Mesendoderm (in vitro differentiated cells): Measurements from ENCODE around the gene DIP2B.
A peak's percentile ranks its signal among the peaks of the same experiment; 100 is the strongest.

Experiments used
- DNase-seq: peaks from one replicate; pipeline ENCODE4 v3.0.0; 2013
- H2AK5ac ChIP-seq: 2 replicates; pipeline ENCODE4 v1.6.1; 2013; ENCODE audit warnings: low read length, inconsistent platforms
- H2BK120ac ChIP-seq: 2 replicates; pipeline ENCODE4 v1.6.1; 2013; ENCODE audit warnings: low read depth, mild to moderate bottlenecking, low read length, moderate library complexity, mixed read lengths
- H2BK15ac ChIP-seq: replicated peaks from 2 replicates; pipeline ENCODE4 v1.6.1; 2013; ENCODE audit warnings: low read depth, mild to moderate bottlenecking, moderate library complexity
- H2BK5ac ChIP-seq: 2 replicates; pipeline ENCODE4 v1.6.1; 2013; ENCODE audit warnings: low read length, inconsistent platforms
- H3K18ac ChIP-seq: 2 replicates; pipeline ENCODE4 v1.6.1; 2013; ENCODE audit warnings: mild to moderate bottlenecking, low read length, mixed read lengths
- H3K23ac ChIP-seq: one replicate; pipeline ENCODE4 v1.6.1; 2013; ENCODE audit warnings: low read length
- H3K27ac ChIP-seq: 2 replicates; pipeline ENCODE4 v1.5.1; 2013; ENCODE audit warnings: low read depth, mild to moderate bottlenecking, inconsistent platforms, low read length, moderate library complexity
- H3K27me3 ChIP-seq: 2 replicates; pipeline ENCODE4 v1.6.1; 2013; ENCODE audit warnings: low read length, control low read depth, mild to moderate bottlenecking, inconsistent platforms; ENCODE audit not compliant: insufficient read depth, poor library complexity
- H3K36me3 ChIP-seq: 2 replicates; pipeline ENCODE4 v1.6.1; 2013; ENCODE audit warnings: low read length, inconsistent platforms; ENCODE audit not compliant: control insufficient read depth, insufficient read depth
- H3K4ac ChIP-seq: one replicate; pipeline ENCODE4 v1.6.1; 2013; ENCODE audit warnings: low read depth, mild to moderate bottlenecking, low read length, moderate library complexity
- H3K4me1 ChIP-seq: 2 replicates; pipeline ENCODE4 v1.6.1; 2013; ENCODE audit warnings: low read depth, low read length, inconsistent platforms; ENCODE audit not compliant: control insufficient read depth
- H3K4me2 ChIP-seq: 2 replicates; pipeline ENCODE4 v1.6.1; 2013; ENCODE audit warnings: low read length
- H3K4me3 ChIP-seq: 2 replicates; pipeline ENCODE4 v1.5.1; 2013; ENCODE audit warnings: mild to moderate bottlenecking, low read length
- H3K56ac ChIP-seq: one replicate; pipeline ENCODE4 v1.6.1; 2013; ENCODE audit warnings: low read length
- H3K79me1 ChIP-seq: 2 replicates; pipeline ENCODE4 v1.6.1; 2013; ENCODE audit warnings: low read length, inconsistent platforms
- H3K79me2 ChIP-seq: 2 replicates; pipeline ENCODE4 v1.6.1; 2013; ENCODE audit warnings: mild to moderate bottlenecking, low read length; ENCODE audit not compliant: control insufficient read depth, insufficient read depth
- H3K9ac ChIP-seq: 2 replicates; pipeline ENCODE4 v1.6.1; 2013; ENCODE audit warnings: low read length, inconsistent platforms
- H4K5ac ChIP-seq: one replicate; pipeline ENCODE4 v1.6.1; 2013; ENCODE audit warnings: low read length
- H4K8ac ChIP-seq: one replicate; pipeline ENCODE4 v1.6.1; 2013; ENCODE audit warnings: low read depth, mild to moderate bottlenecking, control low read depth, low read length, moderate library complexity
- WGBS: extraction: QIAGEN DNeasy Blood & Tissue Kit; methylation state at CpG from one replicate; pipeline ENCODE4 v1.1.7; 2013; ENCODE audit warnings: low lambda C conversion rate, missing lambda C conversion rate; ENCODE audit not compliant: insufficient coverage; ENCODE audit errors: extremely low coverage; 5-methylcytosine and 5-hydroxymethylcytosine counted together

Gene DIP2B

DNA sequence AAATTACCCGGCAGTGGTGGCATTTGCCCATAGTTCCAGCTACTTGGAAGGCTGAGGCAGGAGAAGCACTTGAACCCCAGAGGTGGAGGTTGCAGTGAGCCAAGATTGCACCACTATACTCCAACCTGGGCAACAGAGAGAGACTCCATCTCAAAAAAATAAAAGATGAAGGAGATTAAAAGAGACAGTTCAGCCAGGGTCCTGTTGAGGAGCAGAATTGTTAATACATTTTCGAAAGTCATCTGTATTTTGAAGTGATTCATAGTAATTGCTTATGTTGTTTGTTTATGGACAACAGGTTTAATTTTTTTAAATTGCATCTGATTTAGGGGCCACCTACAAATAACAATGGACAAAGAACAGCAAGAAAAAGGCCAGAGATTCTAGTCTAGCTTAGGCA is 112.9 kb downstream of the DIP2B start:
- no CpG with 5 or more reads among the region's 2 CpGs for WGBS
- H3K36me3 ChIP-seq = no peaks in the 10 kb centered on the region
- H3K4ac ChIP-seq = no peak overlapping the region
- peaks cover 36% of the 10 kb centered on the region for H3K4me1 ChIP-seq
- H3K9ac ChIP-seq = no peak overlapping the region
- no peak overlapping the region for H2BK15ac ChIP-seq
- no peak for DNase-seq
- no peak overlapping the region for H2AK5ac ChIP-seq
- H3K4me3 ChIP-seq = no peak overlapping the region
- H3K56ac ChIP-seq = no peak overlapping the region
- no peak overlapping the region for H2BK5ac ChIP-seq
- no peak overlapping the region for H2BK120ac ChIP-seq
- peaks cover 4% of the 10 kb centered on the region for H3K79me2 ChIP-seq
- no peak overlapping the region for H4K5ac ChIP-seq
- peaks cover 4% of the 10 kb centered on the region for H3K79me1 ChIP-seq
- H3K27me3 ChIP-seq = no peaks in the 10 kb centered on the region
- no peak overlapping the region for H3K4me2 ChIP-seq
- H3K27ac ChIP-seq = no peak overlapping the region
- H3K23ac ChIP-seq = no peak overlapping the region
- no peak overlapping the region for H3K18ac ChIP-seq
- no peak overlapping the region for H4K8ac ChIP-seq

- peak; percentile 96 for DNase-seq
- Histone ChIP-seq H3K18ac (peak overlapping the region; percentile 86), H3K79me1 (peaks cover 7% of the 10 kb centered on the region), H3K27ac (no peak overlapping the region), H3K23ac (no peak overlapping the region), H2BK15ac (peak overlapping the region; percentile 60), H3K4me1 (peaks cover 30% of the 10 kb centered on the region), H3K4me2 (no peak overlapping the region), H3K4me3 (no peak overlapping the region), H3K36me3 (no peaks in the 10 kb centered on the region), H2AK5ac (no peak overlapping the region), H4K8ac (no peak overlapping the region), H3K79me2 (peaks cover 4% of the 10 kb centered on the region), H3K27me3 (no peaks in the 10 kb centered on the region), H2BK5ac (no peak overlapping the region), H3K4ac (no peak overlapping the region), H4K5ac (no peak overlapping the region), H3K56ac (peak overlapping the region; percentile 27), H3K9ac (no peak overlapping the region), H2BK120ac (no peak overlapping the region)
- WGBS = no CpG with 5 or more reads among the region's 7 CpGs
Measured at GRCh38 chr12:50618864-50619609, 114.3 kb downstream of the DIP2B start.

GRCh38 chr12:50619610-50619958 is 114.8 kb downstream of the DIP2B start:
- Histone ChIP-seq H2BK120ac (no peak overlapping the region), H3K27ac (no peak overlapping the region)

DNA sequence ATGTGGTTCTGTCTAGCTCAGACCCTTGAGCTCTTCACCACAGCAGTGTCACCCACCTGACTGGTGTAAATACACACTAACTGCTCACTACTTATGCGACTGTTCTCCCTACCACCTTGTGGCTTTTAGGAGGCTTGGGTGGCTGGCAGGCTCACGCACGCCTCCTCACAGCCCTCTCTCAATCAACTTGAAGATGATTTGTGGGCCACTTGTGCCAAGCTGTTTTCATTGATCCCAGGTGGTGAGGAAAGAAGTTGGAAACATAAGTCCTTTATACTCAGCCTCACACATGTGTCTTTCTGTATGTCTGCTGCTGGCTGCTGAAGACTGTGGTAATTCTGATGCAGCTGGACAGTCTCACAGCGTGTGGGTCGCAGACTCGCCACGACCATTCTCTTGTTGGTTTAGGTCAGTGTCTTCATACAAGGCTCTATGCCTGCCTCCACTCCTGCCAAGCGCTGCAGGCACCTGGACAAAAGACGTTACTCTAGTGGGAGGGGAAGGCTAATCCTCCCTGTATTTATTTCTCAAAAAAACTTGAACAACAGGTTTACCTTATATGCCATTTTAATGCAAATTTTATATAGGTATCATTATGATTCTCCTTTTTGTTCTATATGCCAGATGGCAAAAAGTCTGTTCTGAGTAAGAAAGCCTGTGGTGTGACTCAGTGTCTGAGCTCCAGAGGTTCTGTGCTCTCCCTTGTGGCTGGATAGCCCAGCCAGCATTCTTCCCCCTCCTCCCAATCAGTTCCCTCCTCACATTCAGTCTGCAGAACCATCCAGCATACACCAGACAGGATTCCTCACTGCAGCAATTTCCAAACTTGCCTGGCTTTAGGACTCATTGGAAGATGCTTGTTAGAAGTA is 115.6 kb downstream of the DIP2B start:
- Histone ChIP-seq H2BK5ac (peak overlapping the region; percentile 69), H2BK120ac (no peak overlapping the region), H3K79me1 (peaks cover 7% of the 10 kb centered on the region), H3K4me1 (peaks cover 29% of the 10 kb centered on the region), H3K4me2 (no peak overlapping the region), H2AK5ac (peak overlapping the region; percentile 37), H3K27me3 (no peaks in the 10 kb centered on the region), H3K4ac (no peak overlapping the region), H3K4me3 (no peak overlapping the region), H3K79me2 (peaks cover 4% of the 10 kb centered on the region), H2BK15ac (no peak overlapping the region), H3K36me3 (no peaks in the 10 kb centered on the region), H3K23ac (no peak overlapping the region), H4K8ac (no peak overlapping the region), H3K18ac (peak overlapping the region; percentile 56), H3K56ac (peak overlapping the region; percentile 75), H4K5ac (no peak overlapping the region), H3K27ac (no peak overlapping the region), H3K9ac (peak overlapping the region; percentile 8)
- WGBS = no CpG with 5 or more reads among the region's 9 CpGs
- peak; percentile 88 for DNase-seq

More at GRCh38 chr12:50619610-50619958, 114.8 kb downstream of the DIP2B start:
- no peak overlapping the region for H3K9ac ChIP-seq
- no peak overlapping the region for H3K4me2 ChIP-seq
- no peaks in the 10 kb centered on the region for H3K27me3 ChIP-seq
- no peak overlapping the region for H2BK5ac ChIP-seq
- H3K23ac ChIP-seq = no peak overlapping the region
- no peak overlapping the region for H3K4me3 ChIP-seq
- H3K4ac ChIP-seq = no peak overlapping the region
- no peak overlapping the region for H2AK5ac ChIP-seq
- DNase-seq = no peak
- H4K8ac ChIP-seq = no peak overlapping the region
- H3K4me1 ChIP-seq = peaks cover 27% of the 10 kb centered on the region
- H4K5ac ChIP-seq = no peak overlapping the region
- H3K36me3 ChIP-seq = no peaks in the 10 kb centered on the region
- H3K79me2 ChIP-seq = peaks cover 4% of the 10 kb centered on the region
- H2BK15ac ChIP-seq = no peak overlapping the region
- H3K18ac ChIP-seq = peak overlapping the region; percentile 52
- no peak overlapping the region for H3K56ac ChIP-seq
- H3K79me1 ChIP-seq = peaks cover 7% of the 10 kb centered on the region
- whole genome bisulfite sequencing = no CpG with 5 or more reads among the region's 2 CpGs

DNA sequence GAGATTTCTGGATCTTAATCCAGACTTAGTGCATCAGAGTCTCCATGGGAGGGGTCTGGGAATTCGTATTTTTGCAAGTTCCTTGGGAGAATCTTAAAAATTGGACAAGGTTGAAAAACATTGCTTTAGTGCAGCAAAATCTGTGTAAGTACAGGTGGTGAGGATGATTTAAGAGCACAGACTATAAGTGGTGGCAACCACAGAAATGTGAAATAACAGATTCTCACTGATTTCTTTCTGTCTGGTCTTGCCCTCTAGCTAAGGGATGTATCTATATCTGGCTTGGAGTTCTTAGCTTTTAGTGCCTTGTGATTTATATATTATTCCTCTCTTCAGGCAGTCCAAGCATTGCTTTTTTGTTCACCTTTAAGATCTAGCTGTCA is 116.2 kb downstream of the DIP2B start:
- Histone ChIP-seq H4K5ac (no peak overlapping the region), H3K18ac (no peak overlapping the region), H3K27ac (no peak overlapping the region), H2BK15ac (no peak overlapping the region), H3K9ac (no peak overlapping the region), H2BK5ac (no peak overlapping the region), H3K4me1 (peaks cover 29% of the 10 kb centered on the region), H3K4me3 (no peak overlapping the region), H3K36me3 (no peaks in the 10 kb centered on the region), H3K79me1 (peaks cover 5% of the 10 kb centered on the region), H3K4me2 (no peak overlapping the region), H3K4ac (no peak overlapping the region), H3K23ac (no peak overlapping the region), H2AK5ac (no peak overlapping the region), H2BK120ac (no peak overlapping the region), H3K27me3 (no peaks in the 10 kb centered on the region), H4K8ac (no peak overlapping the region), H3K79me2 (peaks cover 4% of the 10 kb centered on the region), H3K56ac (no peak overlapping the region)
- no peak for DNase-seq
- WGBS = no CpG with 5 or more reads among the region's 1 CpG
